NB4 (cell line): ENCODE measurements around the gene STAG1.

Experiments used
- CTCF ChIP-seq: IDR thresholded peaks from one replicate; pipeline ENCODE4 v1.5.1; 2012; ENCODE audit warnings: low read depth, low read length
- MAX ChIP-seq: IDR thresholded peaks from 2 replicates; pipeline ENCODE4 v1.6.1; 2011; ENCODE audit warnings: low read depth, low read length
- MYC ChIP-seq: IDR thresholded peaks from 2 replicates; pipeline ENCODE4 v1.6.1; 2011; ENCODE audit warnings: low read depth, low read length
- POLR2A ChIP-seq: IDR thresholded peaks from 2 replicates; pipeline ENCODE4 v1.6.1; 2011; ENCODE audit warnings: mild to moderate bottlenecking; ENCODE audit not compliant: insufficient read length; ENCODE audit errors: extremely low read depth

DNA sequence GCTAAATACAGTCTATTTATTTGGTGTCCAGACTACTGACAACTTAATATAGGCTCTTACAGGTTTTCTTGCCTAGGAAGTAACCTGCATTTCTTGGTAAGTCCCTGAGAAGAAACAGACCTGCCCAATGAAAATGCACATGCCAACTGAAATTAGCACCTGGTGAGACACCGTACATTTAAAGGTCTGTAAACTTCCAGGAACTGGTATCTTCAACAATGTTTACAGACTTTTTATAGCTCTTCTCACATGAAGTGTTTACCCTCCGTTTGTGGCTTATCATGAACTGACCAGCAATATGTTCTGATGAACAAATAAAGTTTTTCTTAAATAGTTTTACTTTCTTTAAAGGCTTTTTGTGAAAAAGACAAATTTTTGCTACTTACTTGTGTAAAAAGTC is 408.7 kb downstream of the STAG1 start:
- TF ChIP-seq CTCF (no peak), POLR2A (no peak), MYC (no peak), MAX (no peak)
